ENCODE results near the gene POLD1. TPM values are rescaled to one million over a fixed set of nuclear protein-coding genes. Genes with fewer than 3 reads are reported as not detected.

The POLD1 gene
- total RNA-seq, 1 donor from 2014 or later: 18.9 TPM

DNA sequence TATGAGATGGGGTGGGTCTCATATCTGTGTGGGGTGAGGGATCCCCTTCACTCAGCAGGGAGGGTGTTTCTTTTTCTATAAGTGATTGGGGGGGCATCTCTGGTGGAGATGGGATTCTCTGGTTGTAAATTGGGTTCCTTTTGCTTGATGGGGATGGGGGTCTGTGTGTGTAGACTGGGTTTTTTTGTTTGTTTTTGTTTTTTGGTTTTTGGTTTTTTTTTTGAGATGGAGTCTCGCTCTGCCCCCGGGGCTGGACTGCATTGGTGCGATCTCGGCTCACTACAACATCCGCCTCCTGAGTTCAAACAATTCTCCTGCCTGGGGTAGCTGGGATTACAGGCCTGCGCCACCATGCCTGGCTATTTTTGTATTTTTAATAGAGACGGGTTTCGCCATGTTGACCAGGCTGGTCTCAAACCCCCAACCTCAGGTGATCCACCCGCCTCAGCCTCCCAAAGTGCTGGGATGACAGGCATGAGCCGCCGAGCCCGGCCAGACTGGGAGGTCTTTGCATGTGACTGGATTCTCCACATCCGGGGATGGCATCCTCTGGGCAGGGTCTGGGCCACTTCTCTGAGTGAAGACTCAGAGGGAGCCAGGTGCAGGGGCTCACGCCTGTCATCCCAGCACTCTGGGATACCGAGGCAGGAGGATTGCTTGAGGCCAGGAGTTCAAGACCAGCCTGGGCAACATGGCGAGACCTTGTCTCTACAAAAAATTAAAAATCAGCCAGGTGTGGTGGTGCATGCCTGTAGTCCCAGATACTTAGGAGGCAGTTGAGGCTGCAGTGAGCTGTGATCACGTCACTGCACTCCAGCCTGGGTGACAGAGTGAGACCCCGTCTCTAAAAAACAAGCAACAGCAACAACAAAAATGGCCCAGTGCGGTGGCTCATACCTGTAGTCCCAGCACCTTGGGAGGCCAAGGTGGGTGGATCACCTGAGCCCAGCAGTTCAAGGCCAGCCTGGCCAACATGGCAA is 49.3 kb downstream of the POLD1 start:
- peaks cover 3% of the 10 kb centered on the region for H3K4me1 Mint-ChIP-seq (ENCODE audit: low read depth, unreplicated experiment)
- peaks cover 5% of the 10 kb centered on the region for H3K9me3 Mint-ChIP-seq (ENCODE audit: unreplicated experiment)
- TF ChIP-seq EZH2 (IDR thresholded peaks at IDR 0.05; ENCODE audit: insufficient read depth, low read length): no peak
- TF ChIP-seq, protein P1, sequence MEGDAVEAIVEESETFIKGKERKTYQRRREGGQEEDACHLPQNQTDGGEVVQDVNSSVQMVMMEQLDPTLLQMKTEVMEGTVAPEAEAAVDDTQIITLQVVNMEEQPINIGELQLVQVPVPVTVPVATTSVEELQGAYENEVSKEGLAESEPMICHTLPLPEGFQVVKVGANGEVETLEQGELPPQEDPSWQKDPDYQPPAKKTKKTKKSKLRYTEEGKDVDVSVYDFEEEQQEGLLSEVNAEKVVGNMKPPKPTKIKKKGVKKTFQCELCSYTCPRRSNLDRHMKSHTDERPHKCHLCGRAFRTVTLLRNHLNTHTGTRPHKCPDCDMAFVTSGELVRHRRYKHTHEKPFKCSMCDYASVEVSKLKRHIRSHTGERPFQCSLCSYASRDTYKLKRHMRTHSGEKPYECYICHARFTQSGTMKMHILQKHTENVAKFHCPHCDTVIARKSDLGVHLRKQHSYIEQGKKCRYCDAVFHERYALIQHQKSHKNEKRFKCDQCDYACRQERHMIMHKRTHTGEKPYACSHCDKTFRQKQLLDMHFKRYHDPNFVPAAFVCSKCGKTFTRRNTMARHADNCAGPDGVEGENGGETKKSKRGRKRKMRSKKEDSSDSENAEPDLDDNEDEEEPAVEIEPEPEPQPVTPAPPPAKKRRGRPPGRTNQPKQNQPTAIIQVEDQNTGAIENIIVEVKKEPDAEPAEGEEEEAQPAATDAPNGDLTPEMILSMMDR (IDR thresholded peaks at IDR 0.05; ENCODE audit: insufficient read depth, low read depth, low read length): no peak
- Histone ChIP-seq H3K27ac (ENCODE audit: low read depth, low read length) (no peak overlapping the region), H3K4me3 (ENCODE audit: insufficient read depth, low read depth, low read length) (no peak overlapping the region), H3K79me2 (ENCODE audit: insufficient read depth, low read length) (no peaks in the 10 kb centered on the region), H2AFZ (ENCODE audit: low read depth, low read length) (no peak overlapping the region), H3K36me3 (ENCODE audit: insufficient read depth, low read length) (no peaks in the 10 kb centered on the region), H3K27me3 (ENCODE audit: insufficient read depth, low read length) (peaks cover 18% of the 10 kb centered on the region), H4K20me1 (ENCODE audit: insufficient read depth, low read length) (no peaks in the 10 kb centered on the region), H3K4me1 (ENCODE audit: insufficient read depth, low read length) (peaks cover 9% of the 10 kb centered on the region), H3K4me2 (ENCODE audit: low read length) (no peak overlapping the region), H3K9me3 (ENCODE audit: insufficient read depth, low read depth, low read length) (no peaks in the 10 kb centered on the region), H3K9ac (ENCODE audit: low read length) (no peak overlapping the region)
- no peak for DNase-seq (ENCODE audit: low read depth)
- H3K4me3 Mint-ChIP-seq (ENCODE audit: unreplicated experiment): peak overlapping the region; percentile 73
- no peaks in the 10 kb centered on the region for H3K36me3 Mint-ChIP-seq (ENCODE audit: low read depth, unreplicated experiment)
- H3K27me3 Mint-ChIP-seq (ENCODE audit: low read depth, unreplicated experiment): peaks cover 34% of the 10 kb centered on the region
- no peak for FAIRE-seq
- no peak overlapping the region for H3K27ac Mint-ChIP-seq (ENCODE audit: unreplicated experiment)

DNA sequence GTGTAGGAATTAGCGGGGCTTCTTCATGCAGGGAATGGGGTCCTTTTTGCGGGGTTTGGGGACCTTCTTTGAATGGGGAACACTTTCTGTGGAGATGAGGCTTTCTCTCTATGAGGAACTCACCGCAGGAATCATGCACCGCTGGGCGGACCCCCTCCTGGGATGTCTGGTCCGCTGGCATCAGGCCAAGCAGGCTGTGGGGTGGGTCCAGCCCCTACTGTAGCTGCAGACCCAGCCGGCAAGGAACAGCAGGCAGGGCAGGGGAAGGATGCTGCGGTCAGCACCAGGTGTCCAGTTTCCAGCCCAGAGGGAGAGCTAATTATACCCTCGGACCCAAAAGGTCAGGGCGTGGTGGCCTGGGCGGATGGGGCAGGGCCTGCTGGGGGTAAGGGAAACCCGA is 50.4 kb downstream of the POLD1 start:
- H3K9ac ChIP-seq (ENCODE audit: low read length): no peak overlapping the region
- H3K9me3 Mint-ChIP-seq (ENCODE audit: unreplicated experiment): peaks cover 6% of the 10 kb centered on the region
- H3K79me2 ChIP-seq (ENCODE audit: insufficient read depth, low read length): no peaks in the 10 kb centered on the region
- no peaks in the 10 kb centered on the region for H3K9me3 ChIP-seq (ENCODE audit: insufficient read depth, low read depth, low read length)
- H3K4me1 Mint-ChIP-seq (ENCODE audit: low read depth, unreplicated experiment): peaks cover 3% of the 10 kb centered on the region
- no peak overlapping the region for H3K4me2 ChIP-seq (ENCODE audit: low read length)
- no peak for FAIRE-seq
- H3K4me3 ChIP-seq (ENCODE audit: insufficient read depth, low read depth, low read length): no peak overlapping the region
- DNase-seq (ENCODE audit: low read depth): no peak
- H3K4me1 ChIP-seq (ENCODE audit: insufficient read depth, low read length): peaks cover 9% of the 10 kb centered on the region
- H3K27me3 ChIP-seq (ENCODE audit: insufficient read depth, low read length): peaks cover 12% of the 10 kb centered on the region
- H3K4me3 Mint-ChIP-seq (ENCODE audit: unreplicated experiment): no peak overlapping the region
- no peaks in the 10 kb centered on the region for H3K36me3 ChIP-seq (ENCODE audit: insufficient read depth, low read length)
- no peaks in the 10 kb centered on the region for H4K20me1 ChIP-seq (ENCODE audit: insufficient read depth, low read length)
- no peaks in the 10 kb centered on the region for H3K36me3 Mint-ChIP-seq (ENCODE audit: low read depth, unreplicated experiment)
- no peak overlapping the region for H3K27ac Mint-ChIP-seq (ENCODE audit: unreplicated experiment)
- no peak overlapping the region for H3K27ac ChIP-seq (ENCODE audit: low read depth, low read length)
- H3K27me3 Mint-ChIP-seq (ENCODE audit: low read depth, unreplicated experiment): peaks cover 31% of the 10 kb centered on the region
- TF ChIP-seq, protein P1 (IDR thresholded peaks at IDR 0.05; ENCODE audit: insufficient read depth, low read depth, low read length): no peak
- TF ChIP-seq EZH2 (IDR thresholded peaks at IDR 0.05; ENCODE audit: insufficient read depth, low read length): no peak
- no peak overlapping the region for H2AFZ ChIP-seq (ENCODE audit: low read depth, low read length)

DNA sequence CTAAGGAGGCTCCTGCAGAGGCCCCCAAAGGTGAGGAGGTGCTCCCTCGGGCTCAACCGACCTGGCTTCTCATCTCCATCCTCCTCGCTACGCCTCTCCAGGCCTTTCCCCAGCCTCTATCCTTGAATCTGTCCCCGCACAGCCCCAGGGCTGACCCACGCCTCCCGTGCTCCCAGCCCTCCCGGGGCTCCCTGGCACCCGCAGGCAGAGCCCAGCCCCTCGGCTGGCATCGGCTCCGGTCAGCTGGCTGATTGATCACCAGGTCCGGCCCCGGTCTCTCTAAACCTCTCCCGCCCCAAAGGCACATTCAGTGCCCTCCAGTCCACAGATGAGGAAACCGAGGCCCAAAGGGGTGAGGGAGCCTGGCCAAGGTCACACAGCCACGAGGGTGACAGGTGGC is 51.1 kb downstream of the POLD1 start:
- Histone ChIP-seq H2AFZ (ENCODE audit: low read depth, low read length) (no peak overlapping the region), H3K27ac (ENCODE audit: low read depth, low read length) (no peak overlapping the region), H3K9ac (ENCODE audit: low read length) (no peak overlapping the region), H3K79me2 (ENCODE audit: insufficient read depth, low read length) (no peaks in the 10 kb centered on the region), H3K4me1 (ENCODE audit: insufficient read depth, low read length) (peaks cover 9% of the 10 kb centered on the region), H3K9me3 (ENCODE audit: insufficient read depth, low read depth, low read length) (no peaks in the 10 kb centered on the region), H3K27me3 (ENCODE audit: insufficient read depth, low read length) (peaks cover 9% of the 10 kb centered on the region), H3K4me2 (ENCODE audit: low read length) (no peak overlapping the region), H4K20me1 (ENCODE audit: insufficient read depth, low read length) (no peaks in the 10 kb centered on the region), H3K36me3 (ENCODE audit: insufficient read depth, low read length) (no peaks in the 10 kb centered on the region), H3K4me3 (ENCODE audit: insufficient read depth, low read depth, low read length) (no peak overlapping the region)
- FAIRE-seq (no peak), DNase-seq (ENCODE audit: low read depth) (no peak)
- Mint-ChIP-seq H3K27ac (ENCODE audit: unreplicated experiment) (no peak overlapping the region), H3K36me3 (ENCODE audit: low read depth, unreplicated experiment) (no peaks in the 10 kb centered on the region), H3K27me3 (ENCODE audit: low read depth, unreplicated experiment) (peaks cover 34% of the 10 kb centered on the region), H3K9me3 (ENCODE audit: unreplicated experiment) (peaks cover 6% of the 10 kb centered on the region), H3K4me3 (ENCODE audit: unreplicated experiment) (no peak overlapping the region), H3K4me1 (ENCODE audit: low read depth, unreplicated experiment) (peaks cover 3% of the 10 kb centered on the region)
- TF ChIP-seq, protein P1 (IDR thresholded peaks at IDR 0.05; ENCODE audit: insufficient read depth, low read depth, low read length): no peak
- TF ChIP-seq EZH2 (IDR thresholded peaks at IDR 0.05; ENCODE audit: insufficient read depth, low read length): no peak

All from astrocyte (in vitro differentiated cells and primary cell).